NB4 (cell line): ENCODE results near the gene FAM20C.

ENCODE experiments used
- DNase-seq: peaks from one replicate; pipeline ENCODE4 v3.0.0; 2010; ENCODE audit warnings: low read depth
- H3K4me3 ChIP-seq: one replicate; pipeline ENCODE4 v1.5.1; 2011; ENCODE audit warnings: mild to moderate bottlenecking, low read depth, low read length, moderate library complexity
- CTCF ChIP-seq: IDR thresholded peaks from one replicate; pipeline ENCODE4 v1.5.1; 2012; ENCODE audit warnings: low read depth, low read length
- MAX ChIP-seq: IDR thresholded peaks from 2 replicates; pipeline ENCODE4 v1.6.1; 2011; ENCODE audit warnings: low read depth, low read length
- MYC ChIP-seq: IDR thresholded peaks from 2 replicates; pipeline ENCODE4 v1.6.1; 2011; ENCODE audit warnings: low read depth, low read length
- POLR2A ChIP-seq: IDR thresholded peaks from 2 replicates; pipeline ENCODE4 v1.6.1; 2011; ENCODE audit warnings: mild to moderate bottlenecking; ENCODE audit not compliant: insufficient read length; ENCODE audit errors: extremely low read depth

Gene FAM20C

GRCh38 chr7:157771-158625, 34.4 kb upstream of the FAM20C start:
- DNase-seq, result no peak
- H3K4me3 ChIP-seq, result no peak overlapping the region
- no peak for TF ChIP-seq CTCF
- TF ChIP-seq MYC, result no peak
- TF ChIP-seq MAX, result no peak
- TF ChIP-seq POLR2A, result no peak

GRCh38 chr7:158771-159170, 33.6 kb upstream of the FAM20C start:
- no peak for TF ChIP-seq MAX
- TF ChIP-seq CTCF, result no peak
- TF ChIP-seq POLR2A, result no peak
- TF ChIP-seq MYC, result no peak
- DNase-seq, result no peak
- H3K4me3 ChIP-seq, result no peak overlapping the region

- peak; percentile 49 for DNase-seq
- H3K4me3 ChIP-seq, result no peak overlapping the region
- TF ChIP-seq CTCF, result no peak
- no peak for TF ChIP-seq POLR2A
- no peak for TF ChIP-seq MAX
- TF ChIP-seq MYC, result no peak
Measured at GRCh38 chr7:159370-160270, 32.8 kb upstream of the FAM20C start.

GRCh38 chr7:160958-161725, 31.2 kb upstream of the FAM20C start:
- no peak overlapping the region for H3K4me3 ChIP-seq
- DNase-seq, result no peak
- TF ChIP-seq POLR2A, result no peak
- TF ChIP-seq CTCF, result no peak
- no peak for TF ChIP-seq MYC
- no peak for TF ChIP-seq MAX

- no peak overlapping the region for H3K4me3 ChIP-seq
- no peak for DNase-seq
- TF ChIP-seq POLR2A (no peak), MAX (no peak), MYC (no peak), CTCF (no peak)
Measured at GRCh38 chr7:162632-163297, 29.6 kb upstream of the FAM20C start.
